Prostate gland (tissue), 2 donors: ENCODE results near the gene HYOU1. TPM values are rescaled to one million over a fixed set of nuclear protein-coding genes. Genes with fewer than 3 reads are reported as not detected.
"Not testable (repeated sequence)": the region's sequence is repeated elsewhere in the genome, so short reads cannot be mapped to it uniquely, and the experiment has no call there.

ENCODE experiments used
- DNase-seq: peaks from one replicate; pipeline ENCODE4 v3.0.0-alpha.2; 2019; ENCODE audit warnings: low spot score
- H3K27ac ChIP-seq, 2 donors: fragments of 200-600 bp; sonication (generic); 2 replicates each; pipeline ENCODE4 v1.5.1; 2017 to 2019
- H3K27me3 ChIP-seq: fragments of 200-600 bp; sonication (generic); replicated peaks from 2 replicates; pipeline ENCODE4 v1.5.1; 2019; ENCODE audit not compliant: insufficient read depth
- H3K36me3 ChIP-seq, 2 donors: fragments of 200-600 bp; sonication (generic); 1 replicate in 1 of 2; 2 replicates in 1 of 2; pipeline versions ENCODE4 v1.5.1 to v1.8.1; 2017 to 2019
- H3K4me1 ChIP-seq: fragments of 200-600 bp; sonication (generic); replicated peaks from 2 replicates; pipeline ENCODE4 v1.5.1; 2019
- H3K4me3 ChIP-seq, 2 donors: fragments of 200-600 bp; sonication (generic); 2 replicates each; pipeline ENCODE4 v1.5.1; 2017 to 2019
- H3K9me3 ChIP-seq: fragments of 200-600 bp; sonication (generic); 2 replicates; pipeline ENCODE4 v1.5.1; 2017
- POLR2A ChIP-seq: fragments of 450-650 bp; IDR thresholded peaks from one replicate; pipeline ENCODE4 v1.6.1; 2016; ENCODE audit warnings: antibody characterized with exemption, mild to moderate bottlenecking
- POLR2AphosphoS5 ChIP-seq: sonication (generic); formaldehyde crosslinking; IDR thresholded peaks from one replicate; pipeline ENCODE4 v1.6.1; 2017; ENCODE audit warnings: antibody characterized with exemption
- WGBS: methylation state at CpG from one replicate; pipeline ENCODE4 v1.1.5; 2018; 5-methylcytosine and 5-hydroxymethylcytosine counted together
- intact Hi-C: fragments of 100-400 bp; cut with DNase I; formaldehyde crosslinking; loops from one replicate; pipeline ENCODE4 v1.14.2; 2022
- total RNA-seq, 2 donors: library from RNA; depleted of rRNA; stranded (reverse); fragments of >200 nt; gene quantifications; one replicate each; pipeline ENCODE4 v1.1.0, GENCODE V29; 2016
- TF ChIP-seq, protein P1 (sequence below), 4 experiments: fragments of 200-600 bp in 2 of 4; fragments of 450-650 bp in 2 of 4; sonication (generic) in 2 of 4; IDR thresholded peaks; 1 replicate in 3 of 4; 2 replicates in 1 of 4; pipeline ENCODE4 v1.5.1; 2016 to 2019; ENCODE audit warnings: antibody characterized with exemption in 4 of 4, mild to moderate bottlenecking in 2 of 4, moderate library complexity in 2 of 4

Gene HYOU1, protein sequence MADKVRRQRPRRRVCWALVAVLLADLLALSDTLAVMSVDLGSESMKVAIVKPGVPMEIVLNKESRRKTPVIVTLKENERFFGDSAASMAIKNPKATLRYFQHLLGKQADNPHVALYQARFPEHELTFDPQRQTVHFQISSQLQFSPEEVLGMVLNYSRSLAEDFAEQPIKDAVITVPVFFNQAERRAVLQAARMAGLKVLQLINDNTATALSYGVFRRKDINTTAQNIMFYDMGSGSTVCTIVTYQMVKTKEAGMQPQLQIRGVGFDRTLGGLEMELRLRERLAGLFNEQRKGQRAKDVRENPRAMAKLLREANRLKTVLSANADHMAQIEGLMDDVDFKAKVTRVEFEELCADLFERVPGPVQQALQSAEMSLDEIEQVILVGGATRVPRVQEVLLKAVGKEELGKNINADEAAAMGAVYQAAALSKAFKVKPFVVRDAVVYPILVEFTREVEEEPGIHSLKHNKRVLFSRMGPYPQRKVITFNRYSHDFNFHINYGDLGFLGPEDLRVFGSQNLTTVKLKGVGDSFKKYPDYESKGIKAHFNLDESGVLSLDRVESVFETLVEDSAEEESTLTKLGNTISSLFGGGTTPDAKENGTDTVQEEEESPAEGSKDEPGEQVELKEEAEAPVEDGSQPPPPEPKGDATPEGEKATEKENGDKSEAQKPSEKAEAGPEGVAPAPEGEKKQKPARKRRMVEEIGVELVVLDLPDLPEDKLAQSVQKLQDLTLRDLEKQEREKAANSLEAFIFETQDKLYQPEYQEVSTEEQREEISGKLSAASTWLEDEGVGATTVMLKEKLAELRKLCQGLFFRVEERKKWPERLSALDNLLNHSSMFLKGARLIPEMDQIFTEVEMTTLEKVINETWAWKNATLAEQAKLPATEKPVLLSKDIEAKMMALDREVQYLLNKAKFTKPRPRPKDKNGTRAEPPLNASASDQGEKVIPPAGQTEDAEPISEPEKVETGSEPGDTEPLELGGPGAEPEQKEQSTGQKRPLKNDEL
- 100 to 1,000 TPM; 115 to 149 TPM for total RNA-seq

DNA sequence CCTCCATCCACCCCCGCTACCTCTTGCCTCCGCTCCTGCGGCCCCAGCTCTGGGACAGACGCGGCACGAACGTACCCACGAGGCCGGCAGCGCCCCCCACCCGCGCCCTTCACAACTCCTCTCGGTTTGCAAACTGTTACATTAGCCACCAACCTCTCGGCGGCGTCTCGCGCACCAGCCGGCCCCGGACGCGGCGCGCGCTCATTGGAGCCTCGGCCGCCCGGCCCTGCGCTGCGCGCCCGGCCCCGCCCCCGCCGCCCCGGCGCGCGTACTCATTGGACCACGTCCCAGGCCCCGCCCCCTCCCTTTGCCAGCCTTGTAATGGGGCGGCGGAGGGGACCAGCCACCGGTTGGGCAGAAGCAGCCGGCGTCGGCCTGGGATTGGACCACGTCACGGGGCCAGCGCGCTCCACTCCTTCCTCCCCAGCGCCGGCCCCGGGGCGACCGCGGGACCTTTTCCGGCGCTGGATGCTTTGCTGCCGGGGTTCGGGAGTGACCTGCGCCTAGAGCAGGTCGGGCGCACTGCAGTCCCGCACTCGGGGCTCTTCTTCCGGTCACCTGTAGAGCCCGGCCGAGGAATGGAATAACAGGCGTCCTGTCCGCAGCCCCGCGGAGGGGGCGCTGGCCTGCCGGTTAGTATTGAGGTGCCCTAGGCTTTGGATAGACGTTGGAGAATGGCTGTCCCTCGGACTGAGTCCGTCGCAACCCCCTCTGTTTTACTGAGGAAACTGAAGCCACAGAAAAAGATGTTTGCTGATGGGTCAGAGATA is at the start of gene HYOU1:
HYOU1 (minus strand) TSS at position 206 of the 770 bp plus-strand sequence. CDS start 1,045 bp downstream, outside the sequence.
- Histone ChIP-seq H3K9me3 (no peaks in the 10 kb centered on the region), H3K27ac (peak within 1 kb of the TSS; percentile 70 to 80), H3K4me1 (peaks cover 5% of the 10 kb centered on the region), H3K36me3 (peaks cover 2 to 4% of the 10 kb centered on the region in 2 donors), H3K4me3 (peak within 1 kb of the TSS; percentile 57 to 77), H3K27me3 (no peaks in the 10 kb centered on the region)
- intact Hi-C loops: no loop called here
- peak; percentile 97 for DNase-seq
- TF ChIP-seq POLR2AphosphoS5: peak; percentile 82
- TF ChIP-seq, protein P1, sequence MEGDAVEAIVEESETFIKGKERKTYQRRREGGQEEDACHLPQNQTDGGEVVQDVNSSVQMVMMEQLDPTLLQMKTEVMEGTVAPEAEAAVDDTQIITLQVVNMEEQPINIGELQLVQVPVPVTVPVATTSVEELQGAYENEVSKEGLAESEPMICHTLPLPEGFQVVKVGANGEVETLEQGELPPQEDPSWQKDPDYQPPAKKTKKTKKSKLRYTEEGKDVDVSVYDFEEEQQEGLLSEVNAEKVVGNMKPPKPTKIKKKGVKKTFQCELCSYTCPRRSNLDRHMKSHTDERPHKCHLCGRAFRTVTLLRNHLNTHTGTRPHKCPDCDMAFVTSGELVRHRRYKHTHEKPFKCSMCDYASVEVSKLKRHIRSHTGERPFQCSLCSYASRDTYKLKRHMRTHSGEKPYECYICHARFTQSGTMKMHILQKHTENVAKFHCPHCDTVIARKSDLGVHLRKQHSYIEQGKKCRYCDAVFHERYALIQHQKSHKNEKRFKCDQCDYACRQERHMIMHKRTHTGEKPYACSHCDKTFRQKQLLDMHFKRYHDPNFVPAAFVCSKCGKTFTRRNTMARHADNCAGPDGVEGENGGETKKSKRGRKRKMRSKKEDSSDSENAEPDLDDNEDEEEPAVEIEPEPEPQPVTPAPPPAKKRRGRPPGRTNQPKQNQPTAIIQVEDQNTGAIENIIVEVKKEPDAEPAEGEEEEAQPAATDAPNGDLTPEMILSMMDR (IDR thresholded peaks at IDR 0.05): peak in 3 of 4 experiments; percentile 9 to 40 (median 21)
- TF ChIP-seq POLR2A: peak; percentile 59
- WGBS: 0% methylated on average over 52 of the region's 79 CpGs

DNA sequence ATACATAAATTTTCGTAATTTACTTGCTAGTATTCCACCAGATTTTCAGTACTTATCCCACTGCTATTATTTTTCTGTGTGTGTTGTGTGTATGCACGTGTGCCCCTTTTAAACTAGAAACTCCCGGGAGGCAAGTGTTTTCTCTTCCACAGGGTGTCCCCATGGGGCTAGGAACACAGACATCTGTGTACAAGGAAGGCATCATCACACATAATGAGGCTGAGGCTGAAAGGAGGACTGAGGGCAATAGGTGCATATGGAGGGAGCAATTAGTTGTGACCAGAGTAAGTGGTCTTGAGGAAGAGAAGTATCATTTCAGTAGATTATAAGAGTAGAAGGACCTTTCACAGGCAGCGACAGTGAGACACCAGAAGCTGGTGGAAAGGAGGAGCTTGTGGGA is 46.8 kb upstream of the HYOU1 start:
- intact Hi-C loops: loop anchor here (5.0 kb wide), 1 partner anchor 219 kb away; no protein-coding TSS in a partner anchor
- WGBS: 50% methylated on average over 4 of the region's 4 CpGs
- TF ChIP-seq POLR2AphosphoS5 (no peak), POLR2A (no peak)
- TF ChIP-seq, protein P1 (IDR thresholded peaks at IDR 0.05): no peak
- Histone ChIP-seq H3K9me3 (no peaks in the 10 kb centered on the region), H3K4me3 (no peak overlapping the region), H3K36me3 (no peaks in the 10 kb centered on the region), H3K27me3 (no peaks in the 10 kb centered on the region), H3K27ac (no peak overlapping the region), H3K4me1 (no peaks in the 10 kb centered on the region)
- DNase-seq: no peak

DNA sequence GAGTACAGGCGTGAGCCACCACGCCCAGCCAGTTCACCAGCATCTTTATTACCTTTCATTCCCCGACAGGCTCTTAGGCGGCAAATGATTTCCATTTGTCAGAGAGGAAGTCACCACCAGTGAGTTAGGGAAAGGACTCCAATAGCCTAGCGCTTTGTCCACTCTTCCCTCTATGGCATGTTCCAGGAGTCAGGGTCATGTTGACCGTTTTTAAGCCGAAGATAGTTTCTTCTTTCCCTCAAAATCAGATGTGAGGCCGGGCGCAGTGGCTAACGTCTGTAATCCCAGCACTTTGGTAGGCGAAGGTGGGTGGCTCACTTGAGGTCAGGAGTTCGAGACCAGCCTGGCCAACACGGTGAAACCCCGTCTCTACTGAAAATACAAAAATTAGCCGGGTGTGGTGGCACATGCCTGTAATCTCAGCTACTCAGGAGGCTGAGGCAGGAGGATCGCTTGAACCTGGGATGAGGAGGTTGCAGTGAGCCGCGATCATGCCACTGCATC is 46.2 kb upstream of the HYOU1 start:
- not testable (repeated sequence) for H3K4me1 ChIP-seq, H3K9me3 ChIP-seq, H3K27me3 ChIP-seq, DNase-seq, H3K36me3 ChIP-seq
- Histone ChIP-seq H3K27ac (peak overlapping the region; percentile 87 to 91), H3K4me3 (peak overlapping the region in 1 of 2 donors; percentile 72)
- WGBS: 86% methylated on average over 18 of the region's 18 CpGs
- intact Hi-C loops: loop anchor here (5.0 kb wide), 1 partner anchor 219 kb away; no protein-coding TSS in a partner anchor

DNA sequence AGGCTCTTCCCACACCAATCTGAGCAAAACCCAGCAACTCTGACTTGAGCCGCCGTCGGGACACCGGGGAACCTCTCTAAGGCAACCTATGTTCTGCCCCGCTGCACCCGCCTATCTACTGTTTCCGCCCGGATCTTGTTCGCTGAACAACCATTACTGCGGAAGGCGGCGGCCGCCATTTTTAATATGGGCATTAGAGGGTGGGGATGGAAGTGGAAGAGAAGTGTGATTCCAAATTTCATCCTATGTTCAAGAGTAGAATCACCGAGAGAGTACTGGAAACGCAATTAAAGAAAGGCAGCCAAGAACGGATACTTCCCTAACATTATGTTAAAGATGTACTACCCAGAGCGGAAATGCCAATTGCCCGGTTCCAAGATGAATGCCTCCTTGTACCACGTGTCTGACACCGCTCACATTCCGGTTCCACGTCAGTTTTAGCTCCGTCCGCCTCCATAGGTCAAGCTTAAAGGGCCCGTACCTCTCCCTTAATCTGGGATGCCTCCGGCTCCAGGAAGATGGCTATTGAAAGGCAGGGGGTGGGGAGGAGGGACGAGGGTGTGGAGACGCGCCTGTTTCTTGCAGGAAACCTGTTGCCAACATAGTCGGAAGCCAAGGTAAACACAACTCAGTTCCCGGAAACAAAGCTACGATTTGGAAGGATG is 44.9 kb upstream of the HYOU1 start, which contains the start of gene DPAGT1:
DPAGT1 (minus strand) TSS at position 95 of the 665 bp plus-strand sequence. CDS start 198 bp downstream, outside the sequence.
- Histone ChIP-seq H3K27me3 (no peaks in the 10 kb centered on the region), H3K9me3 (no peaks in the 10 kb centered on the region), H3K36me3 (peaks cover 0 to 7% of the 10 kb centered on the region in 2 donors), H3K27ac (peak within 1 kb of the TSS; percentile 87 to 91), H3K4me3 (peak within 1 kb of the TSS; percentile 54 to 72), H3K4me1 (no peaks in the 10 kb centered on the region)
- DNase-seq: peak; percentile 93
- TF ChIP-seq POLR2A: peak; percentile 26
- TF ChIP-seq, protein P1 (IDR thresholded peaks at IDR 0.05): no peak
- peak; percentile 85 for TF ChIP-seq POLR2AphosphoS5
- WGBS: under 1% methylated on average over 32 of the region's 32 CpGs
- intact Hi-C loops: loop anchor here (5.0 kb wide), 1 partner anchor 220 kb away; no protein-coding TSS in a partner anchor
